Measurements from ENCODE around the gene CHRNE. TPM values are rescaled to one million over a fixed set of nuclear protein-coding genes. Genes with fewer than 3 reads are reported as not detected.
A peak's percentile ranks its signal among the peaks of the same experiment; 100 is the strongest.

Gene CHRNE
- total RNA-seq, 1 experiment from 2014 or later = 0.31 TPM

DNA sequence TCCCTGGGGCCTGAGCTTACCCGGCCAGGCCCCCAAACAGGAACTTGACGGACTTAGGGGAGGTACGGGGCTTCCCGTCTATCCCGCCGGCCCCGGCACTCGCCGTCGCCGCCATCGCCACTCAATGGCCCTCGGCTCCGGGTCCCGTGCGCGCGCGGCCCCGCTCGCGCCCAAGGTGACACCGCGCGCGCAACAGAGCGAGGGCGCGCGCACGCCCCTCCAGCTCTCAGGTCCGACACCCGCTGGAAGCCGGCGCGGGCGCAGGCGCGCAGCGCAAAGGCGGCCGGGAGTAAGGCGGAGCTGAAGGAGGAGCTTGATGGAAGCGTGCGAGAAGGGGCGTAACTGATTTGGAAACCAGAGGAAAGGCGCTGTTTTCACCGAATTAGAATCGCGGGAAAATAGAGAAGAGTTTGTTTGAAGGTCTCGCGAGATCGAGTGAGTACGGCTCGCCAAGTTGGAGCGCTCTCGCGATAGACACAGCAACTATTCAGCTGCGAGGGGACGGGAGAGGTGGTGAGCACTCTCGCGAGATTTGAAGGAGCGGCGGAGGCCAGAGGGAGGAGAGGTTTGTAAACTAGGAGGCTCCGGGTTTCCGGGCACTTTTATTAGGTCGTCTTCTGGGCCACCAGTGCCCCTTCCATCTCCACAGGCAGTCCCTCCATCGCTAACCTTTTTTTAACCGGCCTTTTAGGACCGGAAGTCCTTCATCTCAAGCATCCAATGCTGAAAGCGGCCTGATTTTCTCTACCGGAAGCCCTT lies 37.1 kb upstream of the CHRNE start, which contains the start of the genes RNF167 and SLC25A11:
RNF167 (plus strand) TSS at position 473 of the 759 bp plus-strand sequence. CDS start 642 bp downstream, outside the sequence.
SLC25A11 (minus strand) TSS at position 251 of the 759 bp plus-strand sequence; CDS start at position 115, 136 bp downstream.
- Mint-ChIP-seq H3K27ac (peak within 1 kb of the TSS; percentile 100), H3K9me3 (no peaks in the 10 kb centered on the region; a peak in 1 of 5 replicates), H3K4me1 (peaks cover 20 to 27% of the 10 kb centered on the region in 2 experiments), H3K4me3 (peak within 1 kb of the TSS; percentile 95 to 98), H3K27me3 (ENCODE audit: low read depth) (peaks cover 3% of the 10 kb centered on the region), H3K36me3 (ENCODE audit: insufficient read depth in 1 of 3, low read depth in 3 of 3) (peaks cover 29 to 75% (median 58%) of the 10 kb centered on the region in 3 experiments)
- Histone ChIP-seq H3K79me2 (ENCODE audit: insufficient read depth, low read length) (peaks cover 6% of the 10 kb centered on the region; the same call in 1 of the 2 replicates), H3K18ac (ENCODE audit: insufficient read length, low read depth, low read length) (peak within 1 kb of the TSS; percentile 95), H3T11ph (ENCODE audit: low read length) (no peak within 1 kb of the TSS), H3K27ac (ENCODE audit: insufficient read length, low read depth, low read length) (peak within 1 kb of the TSS; percentile 81), H4K91ac (ENCODE audit: insufficient read length, low read depth, low read length) (no peak within 1 kb of the TSS), H4K20me1 (ENCODE audit: control insufficient read depth, insufficient read depth, insufficient read length) (peaks cover 7% of the 10 kb centered on the region), H3K27me3 (ENCODE audit: insufficient read depth, low read length) (no peaks in the 10 kb centered on the region), H2BK5ac (ENCODE audit: insufficient read length, low read length) (no peak within 1 kb of the TSS), H2BK20ac (ENCODE audit: low read depth, low read length, poor library complexity, severe bottlenecking) (no peak within 1 kb of the TSS), H3K9ac (ENCODE audit: extremely low read depth, insufficient read length, low read length) (peak within 1 kb of the TSS; percentile 96), H2AK5ac (ENCODE audit: insufficient read length, low read length) (no peak within 1 kb of the TSS), H3K4ac (ENCODE audit: low read depth, low read length) (no peak within 1 kb of the TSS), H3K14ac (ENCODE audit: insufficient read depth, low read length) (peak within 1 kb of the TSS; percentile 91), H3K56ac (ENCODE audit: insufficient read length, low read depth, low read length) (peak within 1 kb of the TSS; percentile 44), H2AFZ (ENCODE audit: low read length) (peak within 1 kb of the TSS; percentile 83), H4K8ac (replicated peaks; ENCODE audit: insufficient read length, low read depth, low read length) (no peak within 1 kb of the TSS), H3K79me1 (ENCODE audit: insufficient read depth, low read depth, low read length, poor library complexity, severe bottlenecking) (peaks cover 5% of the 10 kb centered on the region), H2BK15ac (ENCODE audit: low read depth, low read length) (no peak within 1 kb of the TSS), H3K4me2 (ENCODE audit: insufficient read depth, insufficient read length, low read length) (peak within 1 kb of the TSS; percentile 80), H3K23ac (ENCODE audit: insufficient read length, low read depth, low read length) (no peak within 1 kb of the TSS), H3K9me3 (ENCODE audit: control insufficient read depth, low read depth, low read length) (no peaks in the 10 kb centered on the region), H4K5ac (ENCODE audit: insufficient read length, low read depth, low read length) (no peak within 1 kb of the TSS), H3K4me1 (ENCODE audit: insufficient read depth, low read length) (no peaks in the 10 kb centered on the region), H3K23me2 (ENCODE audit: insufficient read length, low read depth, low read length, poor library complexity, severe bottlenecking) (peaks cover 17% of the 10 kb centered on the region), H2BK12ac (ENCODE audit: insufficient read length, low read depth, low read length) (no peak within 1 kb of the TSS), H2BK120ac (ENCODE audit: low read depth, low read length, poor library complexity, severe bottlenecking) (no peak within 1 kb of the TSS)
- no CpG with 5 or more reads among the region's 72 CpGs for WGBS (ENCODE audit: extremely low coverage, insufficient read length, low lambda C conversion rate)
- DNase-seq = peak; percentile 99
- TF ChIP-seq, protein P1, sequence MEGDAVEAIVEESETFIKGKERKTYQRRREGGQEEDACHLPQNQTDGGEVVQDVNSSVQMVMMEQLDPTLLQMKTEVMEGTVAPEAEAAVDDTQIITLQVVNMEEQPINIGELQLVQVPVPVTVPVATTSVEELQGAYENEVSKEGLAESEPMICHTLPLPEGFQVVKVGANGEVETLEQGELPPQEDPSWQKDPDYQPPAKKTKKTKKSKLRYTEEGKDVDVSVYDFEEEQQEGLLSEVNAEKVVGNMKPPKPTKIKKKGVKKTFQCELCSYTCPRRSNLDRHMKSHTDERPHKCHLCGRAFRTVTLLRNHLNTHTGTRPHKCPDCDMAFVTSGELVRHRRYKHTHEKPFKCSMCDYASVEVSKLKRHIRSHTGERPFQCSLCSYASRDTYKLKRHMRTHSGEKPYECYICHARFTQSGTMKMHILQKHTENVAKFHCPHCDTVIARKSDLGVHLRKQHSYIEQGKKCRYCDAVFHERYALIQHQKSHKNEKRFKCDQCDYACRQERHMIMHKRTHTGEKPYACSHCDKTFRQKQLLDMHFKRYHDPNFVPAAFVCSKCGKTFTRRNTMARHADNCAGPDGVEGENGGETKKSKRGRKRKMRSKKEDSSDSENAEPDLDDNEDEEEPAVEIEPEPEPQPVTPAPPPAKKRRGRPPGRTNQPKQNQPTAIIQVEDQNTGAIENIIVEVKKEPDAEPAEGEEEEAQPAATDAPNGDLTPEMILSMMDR (conservative IDR thresholded peaks at IDR 0.05) = no peak

Measured in H9 (cell line).